K562 (cell line): Measurements from ENCODE around the gene PRDM1. TPM values are rescaled to one million over a fixed set of nuclear protein-coding genes. Genes with fewer than 3 reads are reported as not detected.

Experiments
- ATAC-seq: fragments of 200-7000 bp; cut with Tn5 transposase; 3 replicates; pipeline ENCODE4 v1.9.1; 2020; ENCODE audit warnings: moderate library complexity
- BruUV-seq: library from RNA; stranded (reverse); fragments of 400-500 nt; replicated peaks from 2 replicates; lab custom pipeline; 2021; lab: Mats Ljungman, UMichigan
- CTCF ChIA-PET: fragments of 300-600 bp; formaldehyde crosslinking; extraction: SDS; loops from one replicate; lab custom pipeline; 2021; ENCODE audit warnings: low intra/inter-chr PET ratio; lab: Yijun Ruan, JAX
- POLR2A ChIA-PET: fragments of 300-600, 350-650 bp; sonication (Branson Sonifier 250); formaldehyde crosslinking; extraction: SDS; loops from one replicate; lab custom pipeline; 2021; ENCODE audit warnings: antibody characterized with exemption, inconsistent platforms; lab: Yijun Ruan, JAX
- DNase-seq, 4 experiments: peaks; one replicate each; pipeline versions ENCODE4 v3.0.0 to v3.0.0-alpha.2; 2011 to 2018; ENCODE audit warnings: low spot score in 3 of 4, mixed read lengths in 3 of 4; ENCODE audit errors: extremely low read depth in 1 of 4
- FAIRE-seq: peaks from 2 replicates; lab custom pipeline; 2011; peaks lifted over from hg19 to GRCh38; lab: Jason Lieb, UNC
- H2AFZ ChIP-seq: 2 replicates; pipeline ENCODE4 v1.6.0; 2011; ENCODE audit warnings: low read depth, low read length, control low read depth, inconsistent platforms
- H3K27ac ChIP-seq: fragments of 200-600 bp; 3 replicates; pipeline ENCODE4 v1.8.0; 2011; ENCODE audit warnings: low read depth, mild to moderate bottlenecking, control low read depth, inconsistent platforms, low read length, moderate library complexity, mixed read lengths; ENCODE audit errors: extremely low read depth
- H3K27me3 ChIP-seq, 2 experiments: fragments of 300-600 bp in 1 of 2; 2 replicates in 1 of 2; 3 replicates in 1 of 2; pipeline versions ENCODE4 v1.6.0 to v1.8.0; 2011; ENCODE audit warnings: inconsistent platforms in 2 of 2, low read length in 2 of 2, mild to moderate bottlenecking in 1 of 2, mixed read lengths in 1 of 2, moderate library complexity in 1 of 2; ENCODE audit not compliant: control insufficient read depth in 2 of 2, insufficient read depth in 2 of 2
- H3K36me3 ChIP-seq: fragments of 300-600 bp; 3 replicates; pipeline ENCODE4 v1.8.0; 2011; ENCODE audit warnings: mild to moderate bottlenecking, low read length, inconsistent platforms; ENCODE audit not compliant: control insufficient read depth, insufficient read depth
- H3K4me1 ChIP-seq, 2 experiments: fragments of 200-600 bp in 1 of 2; replicated peaks in 1 of 2; 2 replicates in 1 of 2; 3 replicates in 1 of 2; pipeline versions ENCODE4 v1.5.1 to v1.8.0; 2011; ENCODE audit warnings: inconsistent platforms in 2 of 2, low read length in 2 of 2, mild to moderate bottlenecking in 1 of 2, mixed read lengths in 1 of 2, moderate library complexity in 1 of 2; ENCODE audit not compliant: control insufficient read depth in 2 of 2, insufficient read depth in 2 of 2
- H3K4me2 ChIP-seq: 2 replicates; pipeline ENCODE4 v1.6.1; 2011; ENCODE audit warnings: low read length, control low read depth, inconsistent platforms, mixed read lengths; ENCODE audit not compliant: insufficient read depth
- H3K4me3 ChIP-seq: fragments of 200-600 bp; sonication (generic), shearing (Covaris generic); 2 replicates; pipeline ENCODE4 v1.5.1; 2016; ENCODE audit warnings: control low read depth, inconsistent platforms
- H3K79me2 ChIP-seq: fragments of 200-600 bp; 3 replicates; pipeline ENCODE4 v1.8.0; 2011; ENCODE audit warnings: low read length, inconsistent platforms; ENCODE audit not compliant: control insufficient read depth, insufficient read depth
- H3K9ac ChIP-seq, 2 experiments: 2 replicates each; pipeline versions ENCODE4 v1.6.0 to v1.6.1; 2011; ENCODE audit warnings: low read depth in 2 of 2, low read length in 2 of 2, control low read depth in 1 of 2, inconsistent platforms in 1 of 2, mild to moderate bottlenecking in 1 of 2, mixed read lengths in 1 of 2; ENCODE audit not compliant: insufficient read depth in 1 of 2
- H3K9me1 ChIP-seq: one replicate; pipeline ENCODE4 v1.6.0; 2011; ENCODE audit warnings: inconsistent platforms, mild to moderate bottlenecking, low read length, moderate library complexity; ENCODE audit not compliant: control insufficient read depth, insufficient read depth
- H3K9me3 ChIP-seq: replicated peaks from 2 replicates; pipeline ENCODE4 v1.5.1; 2011; ENCODE audit warnings: low read depth, low read length, inconsistent platforms; ENCODE audit not compliant: control insufficient read depth, insufficient read depth
- H4K20me1 ChIP-seq: replicated peaks from 2 replicates; pipeline ENCODE4 v1.6.1; 2011; ENCODE audit warnings: low read length, inconsistent platforms, mixed read lengths; ENCODE audit not compliant: control insufficient read depth, insufficient read depth
- ERF ChIP-seq: fragments of 450-650 bp; formaldehyde crosslinking; IDR thresholded peaks from 2 replicates; pipeline ENCODE4 v1.4.0; 2020; ENCODE audit warnings: mild to moderate bottlenecking, mixed read lengths
- MAFG ChIP-seq: fragments of 450-650 bp; conservative IDR thresholded peaks from 2 replicates; pipeline ENCODE4 v1.6.1; 2016; ENCODE audit warnings: missing genetic modification characterization, missing compliant biosample characterization
- NFE2 ChIP-seq: IDR thresholded peaks from 2 replicates; pipeline ENCODE4 v1.6.1; 2014; ENCODE audit warnings: antibody characterized with exemption, low read depth
- WGBS: fragments of 100-300 bp; shearing (Covaris generic); methylation state at CpG from one replicate; pipeline ENCODE4 v1.1.6; 2016; ENCODE audit warnings: low coverage, mixed read lengths; ENCODE audit not compliant: insufficient coverage; ENCODE audit errors: missing lambda C conversion rate; 5-methylcytosine and 5-hydroxymethylcytosine counted together
- in situ Hi-C: fragments of 300-500 bp; cut with MboI; formaldehyde crosslinking; loops from 4 replicates; pipeline ENCODE4 v1.15.0; 2018; ENCODE audit warnings: inconsistent platforms, mixed read lengths
- intact Hi-C: fragments of 100-400 bp; cut with micrococcal nuclease; formaldehyde crosslinking; loops from 2 replicates; pipeline ENCODE4 v1.14.2; 2022
- polyA plus RNA-seq, 8 experiments: library from polyadenylated mRNA; depleted of rRNA in 4 of 8; stranded (reverse) in 5 of 8; unstranded in 3 of 8; fragments of >200 nt; fragmentation: Nextera tagmentation in 2 of 8; fragmentation: Illumina TruSeq in 1 of 8; extraction: Ambion mirVana in 2 of 8; extraction: Trizol in 1 of 8; gene quantifications; 2 replicates each; pipeline versions ENCODE4 v1.2.1 to v1.2.3, GENCODE V29; 2011 to 2014; ENCODE audit warnings: inconsistent platforms in 1 of 8, missing spikeins in 1 of 8
- total RNA-seq, 7 experiments: library from RNA; depleted of rRNA in 6 of 7; stranded (reverse); fragments of >200 nt in 6 of 7; fragmentation: Illumina TruSeq in 2 of 7; extraction: Trizol in 2 of 7; gene quantifications; 2 replicates each; pipeline versions ENCODE4 v1.2.1 to v1.2.3, GENCODE V29; 2011 to 2021; ENCODE audit warnings: low replicate concordance in 1 of 7
- TF ChIP-seq, protein P1 (sequence below): sonication (generic); IDR thresholded peaks from 2 replicates; pipeline ENCODE4 v1.6.1; 2016

The PRDM1 gene
- total and polyA plus RNA-seq, 9 of the 15 experiments (the other 6 are each of a cell fraction or from before 2014, with no cell fraction given), result 0.09 to 0.89 (median 0.27) TPM

DNA sequence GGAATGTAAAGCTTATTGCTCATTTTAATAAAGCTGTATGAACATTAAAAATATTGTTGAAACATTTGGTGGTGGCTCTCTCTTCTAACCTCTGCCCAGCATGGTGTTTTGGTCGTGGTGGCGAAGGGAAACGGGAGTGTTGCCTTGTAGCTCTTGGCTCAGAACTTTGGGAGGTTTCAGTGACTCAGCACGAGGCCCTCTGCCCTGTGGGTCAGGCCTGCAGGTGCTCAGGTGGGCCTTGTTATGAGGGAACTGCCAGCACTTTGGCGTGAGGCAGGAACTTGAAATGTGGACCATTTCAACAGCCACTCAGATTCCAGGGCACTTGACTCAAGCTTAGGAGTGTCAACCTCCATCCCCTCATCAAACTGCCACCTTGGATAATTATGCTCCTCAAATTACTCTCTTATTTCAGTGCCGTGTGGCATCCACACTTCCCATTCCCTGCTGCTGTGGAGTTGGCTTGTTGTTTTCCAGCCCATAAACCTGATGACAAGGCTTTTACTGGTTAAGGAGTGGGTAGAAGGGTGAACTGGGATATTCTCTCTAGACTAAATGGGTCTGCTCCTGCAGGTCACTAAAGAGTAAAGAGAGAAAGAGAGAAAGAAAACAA lies 36.3 kb downstream of the PRDM1 start:
- no peak overlapping the region for H3K4me2 ChIP-seq
- no peak for FAIRE-seq
- CTCF ChIA-PET, result no interaction called here
- H3K4me3 ChIP-seq, result no peak overlapping the region
- H4K20me1 ChIP-seq, result no peaks in the 10 kb centered on the region
- no peaks in the 10 kb centered on the region for H3K36me3 ChIP-seq
- TF ChIP-seq MAFG, result 0 out of 2 replicates have a peak, but pooled peaks have one; percentile 15
- TF ChIP-seq NFE2, result peak; percentile 41; the same call in 1 of the 2 replicates
- TF ChIP-seq, protein P1, sequence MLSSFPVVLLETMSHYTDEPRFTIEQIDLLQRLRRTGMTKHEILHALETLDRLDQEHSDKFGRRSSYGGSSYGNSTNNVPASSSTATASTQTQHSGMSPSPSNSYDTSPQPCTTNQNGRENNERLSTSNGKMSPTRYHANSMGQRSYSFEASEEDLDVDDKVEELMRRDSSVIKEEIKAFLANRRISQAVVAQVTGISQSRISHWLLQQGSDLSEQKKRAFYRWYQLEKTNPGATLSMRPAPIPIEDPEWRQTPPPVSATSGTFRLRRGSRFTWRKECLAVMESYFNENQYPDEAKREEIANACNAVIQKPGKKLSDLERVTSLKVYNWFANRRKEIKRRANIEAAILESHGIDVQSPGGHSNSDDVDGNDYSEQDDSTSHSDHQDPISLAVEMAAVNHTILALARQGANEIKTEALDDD, result no peak
- TF ChIP-seq ERF, result no peak
- TF ChIP-seq, all 486 proteins: peak for 2
- no peak for DNase-seq
- intact Hi-C loops (no loop called here), in situ Hi-C loops (no loop called here)
- H3K27ac ChIP-seq, result no peak overlapping the region
- no peaks in the 10 kb centered on the region for H3K27me3 ChIP-seq
- no peaks in the 10 kb centered on the region for H3K9me3 ChIP-seq
- no peaks in the 10 kb centered on the region for H3K79me2 ChIP-seq
- no peak overlapping the region for H3K9ac ChIP-seq
- no peaks in the 10 kb centered on the region for H3K9me1 ChIP-seq
- H2AFZ ChIP-seq, result peak overlapping the region; percentile 56; the same call in 1 of the 2 replicates
- 37% methylated on average over 6 of the region's 6 CpGs for WGBS
- POLR2A ChIA-PET, result interaction anchor here (0.6 to 0.9 kb wide), 2 partner anchors 12 to 345 kb away, joined by 3 read pairs; no protein-coding TSS in a partner anchor
- no peak for ATAC-seq
- BruUV-seq, result no TSS peak
- H3K4me1 ChIP-seq, result peaks cover 16 to 25% of the 10 kb centered on the region in 2 experiments; a peak in 4 of 5 replicates
